GM12864 (cell line): ENCODE data around the gene CNTNAP5.

Source experiments
- DNase-seq: peaks from one replicate; pipeline ENCODE4 v3.0.0-alpha.2; 2011; ENCODE audit warnings: low read depth
- H3K4me3 ChIP-seq: 2 replicates; pipeline ENCODE4 v1.5.1; 2011; ENCODE audit warnings: mild to moderate bottlenecking, low read depth, low read length, control low read depth
- TF ChIP-seq, protein P1 (sequence below): IDR thresholded peaks from 2 replicates; pipeline ENCODE4 v1.5.1; 2011; ENCODE audit warnings: low read depth, mild to moderate bottlenecking, moderate library complexity, low read length, control low read depth, inconsistent platforms; ENCODE audit errors: missing control alignments

CNTNAP5 gene

DNA sequence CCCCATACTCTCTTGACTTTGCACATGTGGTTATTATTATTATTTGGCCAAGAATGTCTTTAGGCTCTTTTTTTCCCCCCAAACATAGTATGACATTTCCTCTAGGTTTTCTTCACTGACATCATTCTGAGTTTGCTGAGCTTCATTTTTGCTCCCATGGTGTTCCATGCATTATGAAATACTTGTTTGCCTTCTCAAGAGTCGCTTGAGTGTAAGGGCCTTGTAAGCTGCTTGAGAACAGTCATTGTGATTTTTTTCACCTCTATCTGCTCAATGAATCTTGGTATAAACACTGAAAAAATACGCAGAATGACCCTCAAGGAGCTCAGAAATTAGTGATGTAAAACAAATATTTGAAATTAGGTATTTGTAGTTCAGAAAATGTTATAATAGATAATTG lies 688.9 kb downstream of the CNTNAP5 start:
- DNase-seq = no peak
- no peak overlapping the region for H3K4me3 ChIP-seq
- TF ChIP-seq, protein P1, sequence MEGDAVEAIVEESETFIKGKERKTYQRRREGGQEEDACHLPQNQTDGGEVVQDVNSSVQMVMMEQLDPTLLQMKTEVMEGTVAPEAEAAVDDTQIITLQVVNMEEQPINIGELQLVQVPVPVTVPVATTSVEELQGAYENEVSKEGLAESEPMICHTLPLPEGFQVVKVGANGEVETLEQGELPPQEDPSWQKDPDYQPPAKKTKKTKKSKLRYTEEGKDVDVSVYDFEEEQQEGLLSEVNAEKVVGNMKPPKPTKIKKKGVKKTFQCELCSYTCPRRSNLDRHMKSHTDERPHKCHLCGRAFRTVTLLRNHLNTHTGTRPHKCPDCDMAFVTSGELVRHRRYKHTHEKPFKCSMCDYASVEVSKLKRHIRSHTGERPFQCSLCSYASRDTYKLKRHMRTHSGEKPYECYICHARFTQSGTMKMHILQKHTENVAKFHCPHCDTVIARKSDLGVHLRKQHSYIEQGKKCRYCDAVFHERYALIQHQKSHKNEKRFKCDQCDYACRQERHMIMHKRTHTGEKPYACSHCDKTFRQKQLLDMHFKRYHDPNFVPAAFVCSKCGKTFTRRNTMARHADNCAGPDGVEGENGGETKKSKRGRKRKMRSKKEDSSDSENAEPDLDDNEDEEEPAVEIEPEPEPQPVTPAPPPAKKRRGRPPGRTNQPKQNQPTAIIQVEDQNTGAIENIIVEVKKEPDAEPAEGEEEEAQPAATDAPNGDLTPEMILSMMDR = no peak

DNA sequence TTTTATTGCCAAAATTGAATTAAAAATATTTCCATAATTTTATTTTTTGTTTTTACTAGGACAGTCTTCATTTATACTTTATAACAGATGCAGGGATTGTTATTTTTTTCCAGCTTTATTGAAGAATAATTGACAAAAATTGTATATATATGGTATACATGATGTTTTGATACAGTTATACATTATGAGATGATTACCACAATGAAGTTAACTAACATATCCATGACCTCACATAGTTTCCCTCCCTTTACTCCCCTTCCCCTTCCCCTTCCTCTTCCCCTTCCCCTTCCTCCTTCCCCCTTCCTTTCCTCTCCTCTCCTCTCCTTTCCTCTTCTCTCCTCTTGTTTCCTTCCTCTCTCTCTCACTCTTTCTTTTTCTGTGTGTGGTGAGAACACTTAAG lies 700.1 kb downstream of the CNTNAP5 start:
- no peak overlapping the region for H3K4me3 ChIP-seq
- TF ChIP-seq, protein P1 = no peak
- DNase-seq = no peak

DNA sequence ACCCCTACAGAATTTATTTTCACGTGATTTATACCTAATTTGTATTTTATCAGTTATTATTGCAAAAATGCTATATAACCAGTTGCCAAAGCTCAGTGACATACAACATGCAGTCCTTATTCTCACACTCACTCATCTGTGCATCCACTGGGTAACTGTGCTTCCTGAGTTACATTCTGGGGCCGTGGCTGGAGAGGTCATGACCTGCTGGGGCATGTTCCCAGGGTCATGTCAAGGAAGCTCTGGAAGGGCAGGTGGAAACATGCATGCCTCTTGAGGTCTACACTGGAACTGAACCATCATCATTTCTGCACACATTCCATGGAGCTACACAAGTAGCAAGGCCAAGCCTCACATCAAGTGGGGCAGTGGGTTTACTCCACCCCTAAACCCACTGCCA lies 715.5 kb downstream of the CNTNAP5 start:
- DNase-seq = no peak
- H3K4me3 ChIP-seq = no peak overlapping the region
- TF ChIP-seq, protein P1 = no peak

DNA sequence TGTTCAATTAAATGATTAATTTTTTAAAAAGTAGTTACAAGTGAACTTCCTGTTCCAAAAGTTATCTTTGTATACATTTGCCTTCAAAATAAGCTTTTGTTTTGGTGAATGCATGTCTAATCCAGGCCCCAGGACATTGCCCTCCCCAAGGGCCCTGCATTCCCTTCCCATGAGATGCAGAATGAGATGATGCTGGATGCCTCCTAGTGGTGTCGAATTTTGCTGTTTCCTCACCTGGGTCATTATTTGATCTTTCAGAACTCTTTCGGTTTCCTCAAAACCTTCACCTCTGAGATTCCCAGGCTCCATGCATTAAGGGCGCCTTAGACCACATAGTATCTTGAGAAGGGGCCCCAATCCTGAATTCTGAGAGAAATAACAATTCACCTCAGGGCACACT lies 728.8 kb downstream of the CNTNAP5 start:
- no peak overlapping the region for H3K4me3 ChIP-seq
- DNase-seq = no peak
- TF ChIP-seq, protein P1 = no peak

DNA sequence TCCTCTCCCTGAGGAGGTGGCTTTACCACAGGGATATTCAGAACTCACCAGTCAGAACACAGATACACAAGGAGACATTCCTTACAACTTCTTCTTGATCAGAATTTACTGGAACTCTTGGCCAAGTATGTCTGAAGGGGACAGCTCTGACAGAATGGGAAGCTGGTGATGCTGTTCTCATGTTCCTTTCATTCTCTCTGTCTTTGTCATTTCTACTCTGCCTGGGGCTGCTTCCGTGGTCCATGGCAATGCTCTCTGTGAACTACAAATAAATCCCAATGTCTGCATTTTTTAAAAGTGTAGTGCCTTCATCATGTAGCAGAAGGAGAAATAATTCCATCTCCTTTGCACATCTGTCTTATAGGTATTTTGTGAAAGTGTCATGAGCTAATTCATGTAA lies 730.3 kb downstream of the CNTNAP5 start:
- DNase-seq = no peak
- TF ChIP-seq, protein P1 = no peak

DNA sequence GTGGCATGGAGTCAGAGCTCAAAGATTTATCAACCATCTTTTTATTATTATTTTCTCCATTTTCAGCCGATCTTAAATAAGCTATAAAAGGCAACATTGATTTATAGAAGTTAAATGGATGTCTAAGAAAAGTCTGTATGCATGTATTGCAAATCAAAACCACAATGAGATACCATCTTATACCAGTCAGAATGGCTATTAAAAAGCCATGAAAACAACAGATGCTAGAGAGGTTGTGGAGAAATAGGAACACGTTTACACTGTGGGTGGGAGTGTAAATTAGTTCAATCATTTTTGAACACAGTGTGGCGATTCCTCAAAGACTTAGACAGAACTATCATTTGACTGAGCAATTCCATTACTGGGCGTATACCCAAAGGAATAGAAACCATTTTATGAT lies 731.0 kb downstream of the CNTNAP5 start:
- TF ChIP-seq, protein P1 = no peak
- no peak overlapping the region for H3K4me3 ChIP-seq

More for the DNA sequence above, 730.3 kb downstream of the CNTNAP5 start:
- H3K4me3 ChIP-seq = no peak overlapping the region

DNA sequence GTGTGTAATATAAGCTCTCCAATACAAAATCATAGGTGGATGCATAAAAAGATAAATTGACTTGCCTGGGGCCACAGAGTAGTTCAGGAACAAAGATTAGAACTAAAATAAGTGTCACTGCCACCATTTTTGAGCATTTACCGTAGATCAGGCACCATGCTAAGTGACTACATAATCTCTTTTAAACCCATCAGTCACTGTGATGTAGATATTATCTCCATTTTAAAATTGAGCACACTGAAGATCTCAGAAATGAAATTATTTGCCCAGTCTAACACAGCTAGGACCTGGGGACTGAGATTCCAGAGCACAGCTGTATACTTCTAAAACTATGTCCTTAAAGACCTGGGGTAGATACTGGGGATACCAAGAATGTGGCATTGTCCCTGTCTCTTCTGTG lies 737.3 kb downstream of the CNTNAP5 start:
- no peak for DNase-seq
- H3K4me3 ChIP-seq = no peak overlapping the region
- TF ChIP-seq, protein P1 = no peak

More for the DNA sequence above, 731.0 kb downstream of the CNTNAP5 start:
- no peak for DNase-seq
